H1 (cell line): ENCODE results near the gene NTN4. TPM values are rescaled to one million over a fixed set of nuclear protein-coding genes. Genes with fewer than 3 reads are reported as not detected.

Source experiments
- CTCF ChIA-PET: fragments of 300-600 bp; sonication (Branson Sonifier 250); formaldehyde crosslinking; loops from one replicate; lab custom pipeline; 2021; ENCODE audit not compliant: partially characterized antibody; lab: Charles Lee
- POLR2A ChIA-PET: fragments of 300-600 bp; sonication (Branson Sonifier 250); formaldehyde crosslinking; loops from one replicate; lab custom pipeline; 2021; ENCODE audit warnings: inconsistent platforms; ENCODE audit not compliant: partially characterized antibody; lab: Charles Lee
- DNase-seq, 2 experiments: peaks; one replicate each; pipeline versions ENCODE4 v3.0.0 to v3.0.0-alpha.2; 2010 to 2022; ENCODE audit warnings: low spot score in 2 of 2, low read depth in 1 of 2, mixed read lengths in 1 of 2
- FAIRE-seq: peaks from 2 replicates; lab custom pipeline; 2011; peaks lifted over from hg19 to GRCh38; lab: Jason Lieb, UNC
- H2AFZ ChIP-seq: 2 replicates; pipeline ENCODE4 v1.8.1; 2012; ENCODE audit warnings: low read length, inconsistent platforms
- H2AK5ac ChIP-seq: 2 replicates; pipeline ENCODE4 v1.6.1; 2013; ENCODE audit warnings: low read depth, low read length
- H2BK120ac ChIP-seq: replicated peaks from 2 replicates; pipeline ENCODE3; 2013; ENCODE audit warnings: low read depth, low read length, inconsistent platforms
- H2BK12ac ChIP-seq: 2 replicates; pipeline ENCODE4 v1.6.1; 2013; ENCODE audit warnings: low read depth, low read length
- H2BK15ac ChIP-seq: 2 replicates; pipeline ENCODE4 v1.6.1; 2013; ENCODE audit warnings: low read length
- H2BK20ac ChIP-seq: 2 replicates; pipeline ENCODE4 v1.6.1; 2013; ENCODE audit warnings: low read length
- H2BK5ac ChIP-seq: 2 replicates; pipeline ENCODE4 v1.6.1; 2013; ENCODE audit warnings: low read depth, low read length
- H3K14ac ChIP-seq: 2 replicates; pipeline ENCODE4 v1.6.1; 2013; ENCODE audit warnings: inconsistent platforms; ENCODE audit not compliant: insufficient read length
- H3K18ac ChIP-seq: 2 replicates; pipeline ENCODE4 v1.6.1; 2013; ENCODE audit warnings: low read length; ENCODE audit errors: extremely low read depth
- H3K23ac ChIP-seq: 2 replicates; pipeline ENCODE4 v1.6.1; 2013; ENCODE audit warnings: inconsistent platforms; ENCODE audit not compliant: insufficient read length
- H3K23me2 ChIP-seq: 2 replicates; pipeline ENCODE4 v1.6.1; 2013; ENCODE audit warnings: low read depth, low read length
- H3K27ac ChIP-seq: 2 replicates; pipeline ENCODE4 v1.6.1; 2011; ENCODE audit warnings: low read depth, low read length, inconsistent platforms
- H3K27me3 ChIP-seq, 4 experiments: replicated peaks in 1 of 4; 1 replicate in 1 of 4; 2 replicates in 3 of 4; pipeline versions ENCODE4 v1.6.1 to v1.8.1; 2011 to 2013; ENCODE audit warnings: low read length in 3 of 4, mild to moderate bottlenecking in 3 of 4, inconsistent platforms in 2 of 4, mixed read lengths in 2 of 4, moderate library complexity in 1 of 4; ENCODE audit not compliant: control insufficient read depth in 3 of 4, insufficient read depth in 3 of 4; ENCODE audit errors: extremely low read depth in 1 of 4
- H3K36me3 ChIP-seq, 4 experiments: 2 replicates each; pipeline versions ENCODE4 v1.6.1 to v1.8.1; 2011 to 2013; ENCODE audit warnings: mild to moderate bottlenecking in 4 of 4, low read length in 3 of 4, moderate library complexity in 2 of 4, control low read depth in 1 of 4, inconsistent platforms in 1 of 4; ENCODE audit not compliant: insufficient read depth in 4 of 4, control insufficient read depth in 2 of 4
- H3K4ac ChIP-seq: replicated peaks from 2 replicates; pipeline ENCODE3; 2013; ENCODE audit warnings: low read length, low read depth, mixed read lengths, inconsistent platforms; ENCODE audit not compliant: insufficient read length
- H3K4me1 ChIP-seq, 4 experiments: replicated peaks in 1 of 4; 1 replicate in 1 of 4; 2 replicates in 3 of 4; pipeline versions ENCODE4 v1.6.1 to v1.8.1; 2011 to 2013; ENCODE audit warnings: low read length in 3 of 4, inconsistent platforms in 2 of 4, mixed read lengths in 1 of 4; ENCODE audit not compliant: insufficient read depth in 4 of 4, control insufficient read depth in 3 of 4
- H3K4me2 ChIP-seq, 2 experiments: 2 replicates each; pipeline versions ENCODE4 v1.6.1 to v1.8.1; 2011 to 2013; ENCODE audit warnings: low read depth in 2 of 2, low read length in 2 of 2, control low read depth in 1 of 2, inconsistent platforms in 1 of 2, mild to moderate bottlenecking in 1 of 2; ENCODE audit not compliant: insufficient read depth in 1 of 2
- H3K4me3 ChIP-seq, 4 experiments: fragments of 200-600, 300-600 bp in 1 of 4; sonication (generic), shearing (Covaris generic), sonication (Bioruptor Twin) in 1 of 4; 2 replicates each; pipeline versions ENCODE4 v1.5.1 to v1.8.1; 2011 to 2016; ENCODE audit warnings: low read length in 4 of 4, low read depth in 3 of 4, control low read depth in 2 of 4, inconsistent platforms in 2 of 4, mild to moderate bottlenecking in 2 of 4, mixed read lengths in 1 of 4, moderate library complexity in 1 of 4; ENCODE audit not compliant: insufficient read depth in 2 of 4; ENCODE audit errors: extremely low read depth in 1 of 4
- H3K56ac ChIP-seq: replicated peaks from 2 replicates; pipeline ENCODE3; 2013; ENCODE audit warnings: low read depth, mild to moderate bottlenecking, mixed read lengths, low read length, inconsistent platforms; ENCODE audit not compliant: insufficient read length
- H3K79me1 ChIP-seq: 2 replicates; pipeline ENCODE4 v1.6.1; 2013; ENCODE audit warnings: low read depth, low read length, control low read depth
- H3K79me2 ChIP-seq, 2 experiments: 2 replicates each; pipeline versions ENCODE4 v1.6.1 to v1.8.1; 2012 to 2013; ENCODE audit warnings: low read length in 2 of 2, mild to moderate bottlenecking in 2 of 2, inconsistent platforms in 1 of 2; ENCODE audit not compliant: insufficient read depth in 2 of 2, control insufficient read depth in 1 of 2
- H3K9ac ChIP-seq, 4 experiments: replicated peaks in 1 of 4; 1 replicate in 1 of 4; 2 replicates in 3 of 4; pipeline versions ENCODE4 v1.6.1 to v1.8.1; 2011 to 2013; ENCODE audit warnings: low read depth in 3 of 4, low read length in 3 of 4, control low read depth in 2 of 4, mild to moderate bottlenecking in 2 of 4, moderate library complexity in 2 of 4, inconsistent platforms in 1 of 4; ENCODE audit errors: extremely low read depth in 1 of 4
- H3K9me3 ChIP-seq, 2 experiments: 2 replicates each; pipeline versions ENCODE4 v1.6.1 to v1.8.1; 2012 to 2013; ENCODE audit warnings: mild to moderate bottlenecking in 2 of 2, moderate library complexity in 2 of 2, control low read depth in 1 of 2, inconsistent platforms in 1 of 2, low read depth in 1 of 2, low read length in 1 of 2, mixed read lengths in 1 of 2; ENCODE audit not compliant: insufficient read depth in 2 of 2
- H4K20me1 ChIP-seq, 2 experiments: replicated peaks in 1 of 2; 2 replicates each; pipeline versions ENCODE3 to v1.8.1; 2011 to 2013; ENCODE audit warnings: inconsistent platforms in 2 of 2, low read length in 2 of 2, mild to moderate bottlenecking in 1 of 2; ENCODE audit not compliant: insufficient read depth in 2 of 2, control insufficient read depth in 1 of 2
- H4K5ac ChIP-seq: 2 replicates; pipeline ENCODE4 v1.6.1; 2013; ENCODE audit warnings: low read length, low read depth, mixed read lengths, inconsistent platforms; ENCODE audit not compliant: insufficient read length
- H4K8ac ChIP-seq: 2 replicates; pipeline ENCODE4 v1.8.0; 2013; ENCODE audit warnings: mild to moderate bottlenecking, moderate library complexity, low read length, inconsistent platforms; ENCODE audit not compliant: insufficient read depth; ENCODE audit errors: extremely low read depth
- H4K91ac ChIP-seq: replicated peaks from 2 replicates; pipeline ENCODE3; 2013; ENCODE audit warnings: low read length, mixed read lengths, inconsistent platforms; ENCODE audit not compliant: insufficient read length
- POLR2A ChIP-seq, 2 experiments: IDR thresholded peaks; 1 replicate in 1 of 2; 2 replicates in 1 of 2; pipeline ENCODE4 v1.6.1; 2011; ENCODE audit warnings: low read depth in 2 of 2, low read length in 2 of 2, mild to moderate bottlenecking in 2 of 2; ENCODE audit errors: control extremely low read depth in 1 of 2
- RNF2 ChIP-seq: fragments of 200-900, 300-1000 bp; sonication (generic); IDR thresholded peaks from 2 replicates; pipeline ENCODE4 v1.7.1; 2016; ENCODE audit warnings: borderline replicate concordance, low read depth, mild to moderate bottlenecking, antibody characterized with exemption, low read length; ENCODE audit not compliant: poor library complexity, severe bottlenecking; ENCODE audit errors: missing control alignments
- WGBS, 2 experiments: shearing (Covaris generic) in 1 of 2; methylation state at CpG; one replicate each; pipeline versions ENCODE4 v1.1.6 to v1.1.7; 2013 to 2015; ENCODE audit warnings: low lambda C conversion rate in 2 of 2, mixed read lengths in 2 of 2, inconsistent platforms in 1 of 2, low coverage in 1 of 2, missing lambda C conversion rate in 1 of 2; ENCODE audit not compliant: insufficient replicate concordance in 2 of 2, insufficient coverage in 1 of 2, insufficient read length in 1 of 2; ENCODE audit errors: extremely low coverage in 1 of 2, missing lambda C conversion rate in 1 of 2; 5-methylcytosine and 5-hydroxymethylcytosine counted together
- polyA plus RNA-seq, 7 experiments: library from polyadenylated mRNA; depleted of rRNA in 3 of 7; stranded (reverse) in 5 of 7; unstranded in 2 of 7; fragments of >200 nt in 5 of 7; fragments of 200-250 nt in 2 of 7; gene quantifications; 1 replicate in 5 of 7; 2 replicates in 1 of 7; 4 replicates in 1 of 7; pipeline versions ENCODE4 v1.2.1 to v1.2.3, GENCODE V29; 2011 to 2013; ENCODE audit warnings: missing spikeins in 2 of 7, mixed read lengths in 2 of 7
- total RNA-seq: library from RNA; stranded (reverse); fragmentation: NEBNext Ultra II Directional; extraction: Animal tissue kit (Norgen Biotek cat#: 25700); gene quantifications from 2 replicates; pipeline ENCODE4 v1.2.1, GENCODE V29; 2021

Gene NTN4
- total and polyA plus RNA-seq, 2 of the 8 experiments (the other 6 are each of a cell fraction or from before 2014, with no cell fraction given) = 0.74 to 1.3 TPM

DNA sequence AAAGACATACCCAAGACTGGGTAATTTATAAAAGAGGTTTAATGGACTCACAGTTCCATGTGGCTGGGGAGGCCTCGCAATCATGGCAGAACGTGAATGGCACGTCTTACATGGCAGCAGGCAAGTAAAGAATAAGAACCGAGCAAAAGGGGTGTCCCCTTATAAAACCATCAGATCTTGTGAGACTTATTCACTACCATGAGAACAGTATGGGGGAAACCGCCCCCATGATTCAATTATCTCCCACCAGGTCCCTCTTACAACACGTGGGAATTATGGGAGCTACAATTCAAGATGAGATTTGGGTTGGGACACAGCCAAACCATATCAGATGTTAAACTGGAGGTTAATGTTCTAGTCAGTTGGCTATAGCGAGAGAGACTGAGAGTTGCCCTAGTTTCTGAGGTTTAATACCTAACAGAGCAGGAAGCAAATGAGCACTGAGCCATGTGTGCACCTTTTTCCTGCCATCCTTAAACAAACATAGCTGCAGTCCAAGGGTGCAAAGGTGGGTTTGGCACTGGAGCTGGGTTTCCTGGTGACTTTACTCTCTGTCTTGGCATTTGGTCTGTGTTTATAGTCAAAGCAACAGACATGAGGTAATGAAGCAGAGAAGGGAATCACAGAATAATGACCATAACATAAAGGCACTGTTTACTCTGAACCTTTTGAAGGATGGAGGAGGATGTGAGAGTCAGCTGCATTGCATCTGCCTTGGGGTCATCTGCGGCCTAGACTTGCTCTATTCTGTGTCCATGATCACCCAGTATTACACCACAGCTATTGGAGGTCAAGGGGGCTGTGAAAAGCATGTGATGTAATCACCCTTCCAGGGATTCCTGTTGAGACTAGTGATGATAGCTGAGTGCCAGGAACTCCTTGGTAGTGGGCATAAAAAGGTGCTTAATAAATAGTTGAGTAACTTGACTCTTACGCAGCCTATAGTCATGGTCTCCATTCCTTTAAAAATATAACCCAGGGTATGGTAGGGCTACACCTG is 155.6 kb downstream of the NTN4 start:
- no peak for DNase-seq
- Histone ChIP-seq H2BK20ac (no peak overlapping the region), H3K27ac (no peak overlapping the region)
- TF ChIP-seq RNF2 = no peak
- no peak for TF ChIP-seq POLR2A (IDR thresholded peaks at IDR 0.05; ENCODE audit: control extremely low read depth in 1 of 2, low read depth in 2 of 2, low read length in 2 of 2)
- TF ChIP-seq, all 59 proteins: peak for 0
- Histone ChIP-seq H3K23me2 (no peaks in the 10 kb centered on the region; the same call in 1 of the 2 replicates), H3K56ac (no peak overlapping the region), H3K9ac (no peak overlapping the region), H3K4ac (no peak overlapping the region), H2BK12ac (no peak overlapping the region), H2BK5ac (no peak overlapping the region), H3K4me2 (no peak overlapping the region), H3K27me3 (no peaks in the 10 kb centered on the region), H2AK5ac (no peak overlapping the region), H2AFZ (no peak overlapping the region), H2BK120ac (no peak overlapping the region), H3K36me3 (no peaks in the 10 kb centered on the region), H4K8ac (no peak overlapping the region), H4K20me1 (no peaks in the 10 kb centered on the region), H3K9me3 (no peaks in the 10 kb centered on the region), H4K91ac (no peak overlapping the region), H3K4me1 (no peaks in the 10 kb centered on the region), H3K14ac (no peak overlapping the region), H3K4me3 (no peak overlapping the region), H3K18ac (no peak overlapping the region), H3K79me2 (no peaks in the 10 kb centered on the region), H2BK15ac (no peak overlapping the region), H4K5ac (no peak overlapping the region), H3K23ac (no peak overlapping the region), H3K79me1 (no peaks in the 10 kb centered on the region)
- WGBS, 2 experiments = 87% methylated on average over 9 of the region's 9 CpGs; no CpG with 5 or more reads in 1 of the 2 experiments
- ChIA-PET POLR2A (interaction anchor here (1.4 kb wide), 1 partner anchor 14 kb away, joined by 3 read pairs; no protein-coding TSS in a partner anchor), CTCF (interaction anchor here (0.8 kb wide), 1 partner anchor 132 kb away, joined by 3 read pairs; no protein-coding TSS in a partner anchor)
- no peak for FAIRE-seq
